Measurements from ENCODE around the gene CAV1.

GRCh38 chr7:116546054-116546453, 21.2 kb downstream of the CAV1 start:
- TF ChIP-seq CTCF (IDR thresholded peaks at IDR 0.05): no peak
- no peak for TF ChIP-seq POLR2A (IDR thresholded peaks at IDR 0.05)
